ENCODE data around the gene KDM4C.

DNA sequence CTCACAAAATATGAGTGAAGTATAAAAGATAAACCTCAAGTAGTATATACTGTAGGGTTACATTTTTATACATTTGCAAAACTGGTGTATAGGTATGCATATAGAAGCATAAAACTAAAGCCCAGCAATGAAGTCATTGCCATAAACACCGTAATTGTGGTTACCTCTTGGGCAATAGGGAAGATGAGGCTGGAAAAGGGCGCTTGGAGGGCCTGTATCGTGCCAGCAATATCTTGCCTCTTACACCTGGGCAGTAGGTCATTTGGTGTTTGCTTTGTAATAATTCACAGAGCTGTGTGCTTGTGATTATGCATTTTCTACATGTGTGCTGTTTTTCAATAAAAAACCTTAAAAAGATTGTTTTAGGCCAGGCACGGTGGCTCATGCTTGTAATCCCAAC is 45.2 kb downstream of the KDM4C start:
- TF ChIP-seq CTCF (conservative IDR thresholded peaks at IDR 0.05; ENCODE audit: low read depth, low read length) (no peak), MAFK (IDR thresholded peaks at IDR 0.05; ENCODE audit: low read depth, low read length) (no peak), MXI1 (IDR thresholded peaks at IDR 0.05; ENCODE audit: borderline replicate concordance, low read depth, low read length) (no peak), POLR2A (IDR thresholded peaks at IDR 0.05; ENCODE audit: low read depth, low read length) (no peak), CEBPB (IDR thresholded peaks at IDR 0.05; ENCODE audit: low read depth, low read length) (no peak), SMC3 (IDR thresholded peaks at IDR 0.05; ENCODE audit: low read depth, low read length) (no peak)
